HepG2 (cell line): ENCODE measurements around the gene ARHGAP35. TPM values are rescaled to one million over a fixed set of nuclear protein-coding genes. Genes with fewer than 3 reads are reported as not detected.

ENCODE experiments used
- DR1 ChIP-seq: sonication (generic); formaldehyde crosslinking; IDR thresholded peaks from 2 replicates; pipeline ENCODE4 v1.8.0; 2021; ENCODE audit warnings: mild to moderate bottlenecking, missing genetic modification reagents, inconsistent platforms
- FOXK1 ChIP-seq: sonication (generic); formaldehyde crosslinking; IDR thresholded peaks from 2 replicates; pipeline ENCODE4 v1.4.0; 2020; ENCODE audit warnings: low read depth, missing genetic modification reagents, borderline replicate concordance
- KLF13 ChIP-seq: sonication (generic); formaldehyde crosslinking; IDR thresholded peaks from 2 replicates; pipeline ENCODE4 v1.4.0; 2020; ENCODE audit warnings: mild to moderate bottlenecking, missing genetic modification reagents
- MZF1 ChIP-seq: sonication (generic); formaldehyde crosslinking; IDR thresholded peaks from 2 replicates; pipeline ENCODE4 v1.8.1; 2023; ENCODE audit warnings: mild to moderate bottlenecking, missing genetic modification reagents, borderline replicate concordance
- NBN ChIP-seq: fragments of 450-650 bp; conservative IDR thresholded peaks from 2 replicates; pipeline ENCODE4 v1.6.1; 2017
- NFIC ChIP-seq: IDR thresholded peaks from 2 replicates; pipeline ENCODE4 v1.6.1; 2012; ENCODE audit warnings: mild to moderate bottlenecking, low read length, inconsistent platforms
- REPIN1 ChIP-seq: sonication (generic); formaldehyde crosslinking; IDR thresholded peaks from 2 replicates; pipeline ENCODE4 v1.8.0; 2022; ENCODE audit warnings: missing genetic modification reagents, low read depth, mild to moderate bottlenecking, borderline replicate concordance
- SSRP1 ChIP-seq: IDR thresholded peaks from 2 replicates; pipeline ENCODE4 v1.6.1; 2016; ENCODE audit warnings: control low read depth
- STAG1 ChIP-seq: sonication (generic); formaldehyde crosslinking; IDR thresholded peaks from 2 replicates; pipeline ENCODE4 v1.4.0; 2020; ENCODE audit warnings: missing genetic modification reagents
- TBX2 ChIP-seq: sonication (generic); formaldehyde crosslinking; IDR thresholded peaks from 2 replicates; pipeline ENCODE4 v1.5.0; 2020; ENCODE audit warnings: missing genetic modification reagents, mild to moderate bottlenecking, borderline replicate concordance
- TOE1 ChIP-seq: sonication (generic); formaldehyde crosslinking; IDR thresholded peaks from 2 replicates; pipeline ENCODE4 v1.4.0; 2020; ENCODE audit warnings: mild to moderate bottlenecking, missing genetic modification reagents
- ZFP62 ChIP-seq: sonication (generic); formaldehyde crosslinking; IDR thresholded peaks from 2 replicates; pipeline ENCODE4 v1.4.0; 2020; ENCODE audit warnings: missing genetic modification reagents
- ZNF121 ChIP-seq: sonication (generic); formaldehyde crosslinking; IDR thresholded peaks from 2 replicates; pipeline ENCODE4 v1.5.0; 2020; ENCODE audit warnings: mild to moderate bottlenecking, missing genetic modification reagents
- ZNF124 ChIP-seq: sonication (generic); formaldehyde crosslinking; IDR thresholded peaks from 2 replicates; pipeline ENCODE4 v1.4.0; 2020; ENCODE audit warnings: missing genetic modification reagents
- ZNF337 ChIP-seq: sonication (generic); formaldehyde crosslinking; IDR thresholded peaks from 2 replicates; pipeline ENCODE4 v1.5.1; 2020; ENCODE audit warnings: missing genetic modification reagents, low read depth, mild to moderate bottlenecking, borderline replicate concordance
- ZNF468 ChIP-seq: sonication (generic); formaldehyde crosslinking; IDR thresholded peaks from 2 replicates; pipeline ENCODE4 v1.8.0; 2022; ENCODE audit warnings: mild to moderate bottlenecking, moderate library complexity, missing genetic modification reagents
- ZNF605 ChIP-seq: sonication (generic); formaldehyde crosslinking; IDR thresholded peaks from 2 replicates; pipeline ENCODE4 v1.8.0; 2022; ENCODE audit warnings: mild to moderate bottlenecking, missing genetic modification reagents
- ZNF780A ChIP-seq: sonication (generic); formaldehyde crosslinking; IDR thresholded peaks from 2 replicates; pipeline ENCODE4 v1.8.0; 2022; ENCODE audit warnings: mild to moderate bottlenecking, missing genetic modification reagents, moderate library complexity
- ZNF83 ChIP-seq: sonication (generic); formaldehyde crosslinking; IDR thresholded peaks from 2 replicates; pipeline ENCODE4 v1.4.0; 2020; ENCODE audit warnings: missing genetic modification reagents, mild to moderate bottlenecking, borderline replicate concordance
- polyA plus RNA-seq, 8 experiments: library from polyadenylated mRNA; depleted of rRNA in 3 of 8; stranded (reverse) in 7 of 8; unstranded in 1 of 8; fragments of >200 nt; fragmentation: Illumina TruSeq in 4 of 8; extraction: Trizol in 4 of 8; gene quantifications; 2 replicates each; pipeline versions ENCODE4 v1.2.1 to v1.2.3, GENCODE V29; 2011 to 2016; ENCODE audit warnings: low read depth in 4 of 8, missing spikeins in 1 of 8, mixed read lengths in 1 of 8; ENCODE audit not compliant: insufficient read depth in 1 of 8
- total RNA-seq, 5 experiments: library from RNA; depleted of rRNA; stranded (reverse); fragments of >200 nt; fragmentation: Illumina TruSeq; extraction: Trizol; gene quantifications; 2 replicates each; pipeline ENCODE4 v1.2.3, GENCODE V29; 2016; ENCODE audit warnings: low read depth in 1 of 5
- TF ChIP-seq, protein P1 (sequence below): sonication (generic); formaldehyde crosslinking; IDR thresholded peaks from 2 replicates; pipeline ENCODE4 v1.5.0; 2020; ENCODE audit warnings: mild to moderate bottlenecking, missing genetic modification reagents
- TF ChIP-seq, protein P2 (sequence below): sonication (generic); formaldehyde crosslinking; IDR thresholded peaks from 2 replicates; pipeline ENCODE4 v1.5.0; 2020; ENCODE audit warnings: mild to moderate bottlenecking, missing genetic modification reagents, moderate library complexity
- TF ChIP-seq, protein P3 (sequence below): sonication (generic); formaldehyde crosslinking; IDR thresholded peaks from 2 replicates; pipeline ENCODE4 v1.5.0; 2020; ENCODE audit warnings: missing genetic modification reagents
- TF ChIP-seq, protein P4 (sequence below): sonication (generic); formaldehyde crosslinking; IDR thresholded peaks from 2 replicates; pipeline ENCODE4 v1.5.0; 2020; ENCODE audit warnings: missing genetic modification reagents

The ARHGAP35 gene
- total and polyA plus RNA-seq, 2 of the 13 experiments (the other 11 are each of a cell fraction or from before 2014, with no cell fraction given): 30.1 to 30.2 TPM

DNA sequence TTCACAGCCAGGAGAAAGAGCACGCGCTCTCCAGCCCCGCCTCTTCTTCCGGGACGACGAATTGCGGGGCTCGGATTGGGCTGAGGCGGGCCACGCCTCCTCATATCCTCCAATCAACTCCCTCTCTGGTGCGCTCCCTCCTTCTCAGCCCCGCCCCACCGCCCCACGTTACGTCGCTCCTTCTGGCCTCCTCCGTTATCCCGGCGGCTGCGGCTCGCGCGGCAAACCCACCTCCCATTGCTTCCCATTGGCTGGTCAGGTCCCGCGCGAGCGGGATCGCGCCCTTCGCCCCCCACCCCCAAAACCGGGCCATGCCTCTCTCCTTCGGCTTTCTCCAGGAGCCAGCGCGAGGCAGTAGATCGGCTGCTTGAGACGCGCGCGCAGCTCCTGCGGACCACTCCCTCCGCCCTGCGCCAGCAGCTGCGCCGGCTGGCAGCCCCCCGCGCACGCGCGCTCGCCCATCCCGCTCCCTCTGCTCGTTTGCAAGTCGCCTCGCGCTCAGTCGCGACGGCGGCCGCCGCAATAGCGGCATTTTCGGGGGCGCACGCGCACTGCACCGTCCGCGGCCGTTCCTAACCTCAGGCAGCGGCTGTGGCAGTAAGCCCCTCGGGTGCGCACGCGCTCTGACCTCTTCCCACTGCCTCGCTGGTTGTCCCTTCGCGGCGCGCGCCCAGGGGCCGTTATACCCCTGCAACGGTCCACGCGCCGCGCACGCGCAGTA lies 512 bp upstream of the ARHGAP35 start (continued):
- TF ChIP-seq, protein P1, sequence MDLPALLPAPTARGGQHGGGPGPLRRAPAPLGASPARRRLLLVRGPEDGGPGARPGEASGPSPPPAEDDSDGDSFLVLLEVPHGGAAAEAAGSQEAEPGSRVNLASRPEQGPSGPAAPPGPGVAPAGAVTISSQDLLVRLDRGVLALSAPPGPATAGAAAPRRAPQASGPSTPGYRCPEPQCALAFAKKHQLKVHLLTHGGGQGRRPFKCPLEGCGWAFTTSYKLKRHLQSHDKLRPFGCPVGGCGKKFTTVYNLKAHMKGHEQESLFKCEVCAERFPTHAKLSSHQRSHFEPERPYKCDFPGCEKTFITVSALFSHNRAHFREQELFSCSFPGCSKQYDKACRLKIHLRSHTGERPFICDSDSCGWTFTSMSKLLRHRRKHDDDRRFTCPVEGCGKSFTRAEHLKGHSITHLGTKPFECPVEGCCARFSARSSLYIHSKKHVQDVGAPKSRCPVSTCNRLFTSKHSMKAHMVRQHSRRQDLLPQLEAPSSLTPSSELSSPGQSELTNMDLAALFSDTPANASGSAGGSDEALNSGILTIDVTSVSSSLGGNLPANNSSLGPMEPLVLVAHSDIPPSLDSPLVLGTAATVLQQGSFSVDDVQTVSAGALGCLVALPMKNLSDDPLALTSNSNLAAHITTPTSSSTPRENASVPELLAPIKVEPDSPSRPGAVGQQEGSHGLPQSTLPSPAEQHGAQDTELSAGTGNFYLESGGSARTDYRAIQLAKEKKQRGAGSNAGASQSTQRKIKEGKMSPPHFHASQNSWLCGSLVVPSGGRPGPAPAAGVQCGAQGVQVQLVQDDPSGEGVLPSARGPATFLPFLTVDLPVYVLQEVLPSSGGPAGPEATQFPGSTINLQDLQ (CRISPR knock-in tag): no peak
- TF ChIP-seq, protein P2, sequence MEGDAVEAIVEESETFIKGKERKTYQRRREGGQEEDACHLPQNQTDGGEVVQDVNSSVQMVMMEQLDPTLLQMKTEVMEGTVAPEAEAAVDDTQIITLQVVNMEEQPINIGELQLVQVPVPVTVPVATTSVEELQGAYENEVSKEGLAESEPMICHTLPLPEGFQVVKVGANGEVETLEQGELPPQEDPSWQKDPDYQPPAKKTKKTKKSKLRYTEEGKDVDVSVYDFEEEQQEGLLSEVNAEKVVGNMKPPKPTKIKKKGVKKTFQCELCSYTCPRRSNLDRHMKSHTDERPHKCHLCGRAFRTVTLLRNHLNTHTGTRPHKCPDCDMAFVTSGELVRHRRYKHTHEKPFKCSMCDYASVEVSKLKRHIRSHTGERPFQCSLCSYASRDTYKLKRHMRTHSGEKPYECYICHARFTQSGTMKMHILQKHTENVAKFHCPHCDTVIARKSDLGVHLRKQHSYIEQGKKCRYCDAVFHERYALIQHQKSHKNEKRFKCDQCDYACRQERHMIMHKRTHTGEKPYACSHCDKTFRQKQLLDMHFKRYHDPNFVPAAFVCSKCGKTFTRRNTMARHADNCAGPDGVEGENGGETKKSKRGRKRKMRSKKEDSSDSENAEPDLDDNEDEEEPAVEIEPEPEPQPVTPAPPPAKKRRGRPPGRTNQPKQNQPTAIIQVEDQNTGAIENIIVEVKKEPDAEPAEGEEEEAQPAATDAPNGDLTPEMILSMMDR (CRISPR knock-in tag): 0 out of 2 replicates have a peak, but pooled peaks have one; percentile 16
- TF ChIP-seq ZNF121 (no peak), ZNF605 (CRISPR knock-in tag) (peak; percentile 94), NFIC (no peak; the same call in 1 of the 2 replicates), ZNF780A (CRISPR knock-in tag) (peak; percentile 61; the same call in 1 of the 2 replicates), ZNF83 (no peak; the same call in 1 of the 2 replicates), ZNF124 (CRISPR knock-in tag) (no peak), ZFP62 (CRISPR knock-in tag) (no peak), DR1 (peak; percentile 87), SSRP1 (CRISPR knock-in tag) (no peak), ZNF337 (CRISPR knock-in tag) (no peak), NBN (no peak), STAG1 (no peak), TOE1 (no peak; the same call in 1 of the 2 replicates), MZF1 (CRISPR knock-in tag) (no peak), KLF13 (CRISPR knock-in tag) (peak; percentile 88), TBX2 (CRISPR knock-in tag) (peak; percentile 82), ZNF468 (0 out of 2 replicates have a peak, but pooled peaks have one; percentile 7), FOXK1 (CRISPR knock-in tag) (0 out of 2 replicates have a peak, but pooled peaks have one; percentile 28), REPIN1 (peak; percentile 74)
- TF ChIP-seq, protein P3, sequence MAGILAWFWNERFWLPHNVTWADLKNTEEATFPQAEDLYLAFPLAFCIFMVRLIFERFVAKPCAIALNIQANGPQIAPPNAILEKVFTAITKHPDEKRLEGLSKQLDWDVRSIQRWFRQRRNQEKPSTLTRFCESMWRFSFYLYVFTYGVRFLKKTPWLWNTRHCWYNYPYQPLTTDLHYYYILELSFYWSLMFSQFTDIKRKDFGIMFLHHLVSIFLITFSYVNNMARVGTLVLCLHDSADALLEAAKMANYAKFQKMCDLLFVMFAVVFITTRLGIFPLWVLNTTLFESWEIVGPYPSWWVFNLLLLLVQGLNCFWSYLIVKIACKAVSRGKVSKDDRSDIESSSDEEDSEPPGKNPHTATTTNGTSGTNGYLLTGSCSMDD (CRISPR knock-in tag): peak; percentile 74; the same call in 1 of the 2 replicates
- TF ChIP-seq, protein P4, sequence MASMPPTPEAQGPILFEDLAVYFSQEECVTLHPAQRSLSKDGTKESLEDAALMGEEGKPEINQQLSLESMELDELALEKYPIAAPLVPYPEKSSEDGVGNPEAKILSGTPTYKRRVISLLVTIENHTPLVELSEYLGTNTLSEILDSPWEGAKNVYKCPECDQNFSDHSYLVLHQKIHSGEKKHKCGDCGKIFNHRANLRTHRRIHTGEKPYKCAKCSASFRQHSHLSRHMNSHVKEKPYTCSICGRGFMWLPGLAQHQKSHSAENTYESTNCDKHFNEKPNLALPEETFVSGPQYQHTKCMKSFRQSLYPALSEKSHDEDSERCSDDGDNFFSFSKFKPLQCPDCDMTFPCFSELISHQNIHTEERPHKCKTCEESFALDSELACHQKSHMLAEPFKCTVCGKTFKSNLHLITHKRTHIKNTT: 0 out of 2 replicates have a peak, but pooled peaks have one; percentile 82
